GM18502 (cell line): ENCODE results near the gene GDPD4.

Experiments
- ATAC-seq: cut with Tn5 transposase; IDR thresholded peaks from one replicate; pipeline ENCODE4 v1.9.1; 2021; ENCODE audit warnings: mild to moderate bottlenecking; ENCODE audit not compliant: unreplicated experiment, poor library complexity

GDPD4 gene

GRCh38 chr11:77250881-77251640 lies 50.4 kb downstream of the GDPD4 start:
- no peak for ATAC-seq

- ATAC-seq = no peak
Observed at GRCh38 chr11:77249427-77249826, 52.1 kb downstream of the GDPD4 start.

- ATAC-seq = no peak
Observed at GRCh38 chr11:77244277-77245027, 57.0 kb downstream of the GDPD4 start.

DNA sequence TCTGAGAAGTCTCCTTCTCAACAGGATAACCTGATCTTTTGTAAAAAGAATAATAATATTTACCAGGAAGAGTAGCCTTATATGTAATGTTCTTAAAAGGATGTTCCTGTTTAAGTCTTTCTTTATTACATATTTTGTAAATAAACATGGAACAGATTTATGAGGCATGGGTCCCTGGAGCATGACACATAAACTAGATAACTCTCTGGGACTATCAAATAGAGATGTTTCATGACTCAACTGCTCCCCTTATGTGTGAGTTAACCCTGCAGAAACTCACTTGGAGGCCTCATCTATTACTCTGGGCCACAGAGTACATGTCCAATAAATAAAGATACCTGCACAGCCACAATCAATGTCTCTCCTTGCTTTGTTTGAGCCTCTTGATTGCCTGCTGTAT lies 64.6 kb downstream of the GDPD4 start:
- ATAC-seq = no peak

- no peak for ATAC-seq
Observed at GRCh38 chr11:77233011-77233410, 68.5 kb downstream of the GDPD4 start.

GRCh38 chr11:77232242-77232641 lies 69.2 kb downstream of the GDPD4 start:
- no peak for ATAC-seq

DNA sequence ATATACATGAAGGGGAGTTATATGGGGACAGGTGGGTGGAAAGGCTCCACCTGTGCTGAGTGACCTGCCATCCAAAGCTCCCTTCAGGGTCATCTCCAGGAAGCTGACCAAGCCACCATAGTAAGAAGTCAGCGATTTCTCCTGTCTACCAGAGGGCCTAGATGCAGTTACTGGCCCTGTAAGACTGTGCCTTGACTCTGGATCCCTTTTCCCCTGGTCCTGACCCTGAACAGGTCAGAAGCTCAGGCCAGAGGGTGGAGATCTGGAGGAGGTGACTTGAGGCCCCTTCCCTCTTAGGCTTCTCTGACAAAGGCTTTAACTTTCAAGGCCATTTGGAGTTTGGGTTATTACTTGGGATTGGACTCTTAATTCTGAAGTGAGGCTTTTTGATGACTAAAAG lies 69.7 kb downstream of the GDPD4 start:
- no peak for ATAC-seq

- no peak for ATAC-seq
Observed at GRCh38 chr11:77230878-77231605, 70.4 kb downstream of the GDPD4 start.

DNA sequence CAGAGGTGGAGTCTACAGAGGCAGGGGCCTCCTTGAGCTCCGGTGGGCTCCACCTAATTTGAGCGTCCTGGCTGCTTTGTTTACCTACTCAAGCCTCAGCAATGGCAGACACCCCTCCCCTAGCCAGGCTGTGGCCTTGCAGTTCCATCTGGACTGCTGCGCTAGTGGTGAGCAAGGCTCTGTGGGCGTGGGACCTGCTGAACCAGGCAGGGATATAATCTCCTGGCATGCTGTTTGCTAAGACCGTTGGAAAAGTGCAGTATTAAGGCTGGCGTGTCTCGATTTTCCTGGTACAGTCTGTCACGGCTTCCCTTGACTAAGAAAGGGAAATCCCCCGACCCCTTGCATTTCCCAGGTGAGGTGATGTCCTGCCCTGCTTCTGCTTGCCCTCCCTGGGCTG lies 77.7 kb downstream of the GDPD4 start:
- no peak for ATAC-seq

DNA sequence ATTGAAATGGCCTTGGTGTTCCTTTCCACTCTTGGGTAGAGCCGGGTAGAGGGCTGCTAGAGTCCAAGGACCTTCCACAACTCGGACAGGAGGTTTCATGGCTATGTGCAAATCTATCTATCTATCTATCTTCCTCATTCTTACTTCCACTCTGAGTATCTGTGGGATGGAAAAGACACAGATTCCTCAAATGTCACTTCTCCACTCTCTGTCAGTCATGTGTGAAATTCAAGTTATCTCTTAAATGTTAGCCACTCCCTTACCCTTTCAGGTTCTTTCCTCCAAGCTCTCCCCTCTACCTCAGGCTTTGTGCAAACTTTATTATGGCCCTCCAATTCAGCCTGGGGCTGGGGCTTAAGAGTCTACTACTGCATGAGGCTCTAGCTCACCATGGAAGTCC lies 84.3 kb downstream of the GDPD4 start:
- ATAC-seq = no peak

DNA sequence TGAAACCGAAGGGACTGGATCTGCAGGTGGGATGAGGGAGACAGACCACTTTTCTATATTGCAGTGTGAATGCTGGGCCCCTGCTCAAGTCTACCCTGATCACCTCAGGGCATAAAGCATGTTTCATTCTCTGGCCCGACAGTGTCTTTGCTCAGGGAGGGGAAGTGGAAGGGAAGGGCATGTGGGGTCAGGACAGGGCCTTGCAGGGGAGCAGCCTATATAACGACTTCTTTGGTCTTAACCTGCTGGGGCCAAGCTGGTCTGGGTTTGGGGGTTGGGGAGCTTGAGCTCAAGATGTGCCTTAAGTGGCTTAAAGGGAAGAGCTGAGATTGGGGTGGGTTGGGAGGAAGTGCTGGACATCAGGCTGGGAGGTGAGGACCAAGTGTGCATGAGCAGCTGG lies 86.4 kb downstream of the GDPD4 start:
- no peak for ATAC-seq

DNA sequence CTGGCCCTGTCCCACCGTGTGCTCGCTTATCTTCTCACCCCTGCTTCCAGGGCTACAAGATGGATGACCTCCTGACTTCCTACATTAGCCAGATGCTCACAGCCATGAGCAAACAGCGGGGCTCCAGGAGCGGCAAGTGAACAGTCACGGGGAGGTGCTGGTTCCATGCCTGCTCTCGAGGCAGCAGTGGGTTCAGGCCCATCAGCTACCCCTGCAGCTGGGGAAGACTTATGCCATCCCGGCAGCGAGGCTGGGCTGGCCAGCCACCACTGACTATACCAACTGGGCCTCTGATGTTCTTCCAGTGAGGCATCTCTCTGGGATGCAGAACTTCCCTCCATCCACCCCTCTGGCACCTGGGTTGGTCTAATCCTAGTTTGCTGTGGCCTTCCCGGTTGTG lies 86.9 kb downstream of the GDPD4 start:
- no peak for ATAC-seq

- ATAC-seq = no peak
Observed at GRCh38 chr11:77213589-77214428, 87.7 kb downstream of the GDPD4 start.

- no peak for ATAC-seq
Observed at GRCh38 chr11:77213029-77213579, 88.4 kb downstream of the GDPD4 start.

DNA sequence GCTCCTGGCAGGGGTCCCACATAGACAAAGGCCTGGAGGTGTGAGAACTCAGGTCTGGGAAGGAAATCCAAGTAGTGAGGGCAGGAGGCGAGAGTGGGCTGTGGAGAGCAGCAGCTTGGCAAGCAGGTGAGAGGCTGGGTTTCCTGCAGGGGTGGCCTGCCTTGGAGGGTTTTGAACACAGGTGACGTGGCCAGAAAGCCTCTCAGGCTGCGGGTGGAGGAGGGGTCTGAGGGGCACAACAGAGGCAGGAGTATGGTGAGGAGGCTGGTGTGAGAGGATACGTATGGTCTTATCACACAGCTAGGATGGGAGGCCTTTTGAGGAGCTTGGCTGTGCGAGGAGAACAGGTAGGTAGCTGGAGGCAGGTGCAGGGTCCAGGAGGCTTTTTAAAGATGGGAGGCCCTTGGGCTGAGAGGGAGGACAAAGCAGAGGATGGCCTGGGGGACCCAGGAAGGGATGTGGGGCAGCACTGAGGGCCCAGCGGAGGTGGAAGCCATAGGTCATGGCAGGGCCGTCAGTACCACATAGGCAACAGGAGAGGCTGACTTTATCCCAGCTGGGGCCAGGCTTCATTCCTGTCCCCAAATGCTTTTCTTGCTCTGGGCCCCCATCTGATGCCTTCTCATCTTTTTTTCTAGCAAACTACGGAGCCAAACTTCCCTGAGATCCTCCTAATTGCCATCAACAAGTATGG lies 89.0 kb downstream of the GDPD4 start:
- no peak for ATAC-seq

DNA sequence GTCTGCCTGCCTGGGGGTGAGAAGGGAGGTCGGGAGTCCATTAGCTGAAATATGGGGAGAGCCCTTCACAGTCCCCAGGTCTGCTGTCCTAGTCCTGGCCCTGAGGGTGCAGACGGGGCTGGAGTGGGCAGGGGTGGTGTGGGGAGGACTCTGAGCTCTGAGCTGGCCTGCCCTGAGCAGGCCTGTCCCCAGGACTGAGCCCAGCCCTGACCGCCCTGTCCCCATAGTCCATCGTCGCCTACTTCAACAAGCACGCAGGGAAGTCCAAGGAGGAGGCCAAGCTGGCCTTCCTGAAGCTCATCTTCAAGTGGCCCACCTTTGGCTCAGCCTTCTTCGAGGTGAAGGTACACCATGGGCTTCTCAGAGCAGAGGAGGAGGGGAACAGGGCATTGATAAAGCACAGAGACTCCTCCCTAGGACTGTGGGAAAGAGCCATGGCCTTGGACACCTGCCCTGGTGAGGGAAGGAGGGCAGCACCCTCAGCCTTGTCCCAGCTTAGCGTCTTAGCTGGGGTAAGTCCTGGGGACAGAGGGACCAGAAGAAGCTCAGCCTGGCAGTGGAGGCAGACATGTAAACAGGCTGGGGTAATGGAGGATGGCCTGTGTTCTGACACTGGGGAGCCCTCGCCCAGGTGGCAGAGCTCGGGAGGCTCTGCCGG lies 89.8 kb downstream of the GDPD4 start:
- no peak for ATAC-seq

- ATAC-seq = no peak
Observed at GRCh38 chr11:77211040-77211451, 90.4 kb downstream of the GDPD4 start.

GRCh38 chr11:77209663-77210062 lies 91.8 kb downstream of the GDPD4 start:
- ATAC-seq = no peak

DNA sequence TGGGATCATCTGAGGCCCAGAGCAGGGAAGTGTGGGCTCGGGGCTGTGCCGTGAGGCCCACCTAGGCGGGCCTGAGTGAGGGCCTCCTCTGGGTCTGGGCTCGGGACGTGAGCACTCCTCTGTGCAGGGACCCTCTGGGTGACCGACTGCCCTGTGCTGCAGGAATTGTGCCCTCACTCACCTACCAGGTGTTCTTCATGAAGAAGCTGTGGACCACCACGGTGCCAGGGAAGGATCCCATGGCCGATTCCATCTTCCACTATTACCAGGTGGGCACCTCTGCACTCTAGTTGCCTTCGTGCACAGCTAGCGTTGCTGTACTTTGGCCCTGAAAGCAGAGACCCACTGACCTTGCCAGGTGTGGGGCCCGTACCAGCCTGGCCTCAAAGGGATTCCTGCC lies 93.0 kb downstream of the GDPD4 start:
- no peak for ATAC-seq
